Breast epithelium (tissue), 3 donors: ENCODE measurements around the gene QDPR.

Source experiments
- POLR2A ChIP-seq: fragments of 450-650 bp; IDR thresholded peaks from one replicate; pipeline ENCODE4 v1.6.1; 2016; ENCODE audit warnings: antibody characterized with exemption, mild to moderate bottlenecking, moderate library complexity
- TF ChIP-seq, protein P1 (sequence below), 3 donors: fragments of 450-650 bp; IDR thresholded peaks; one replicate each; pipeline ENCODE4 v1.5.1; 2016 to 2017; ENCODE audit warnings: antibody characterized with exemption in 3 of 3, mild to moderate bottlenecking in 3 of 3, moderate library complexity in 3 of 3

DNA sequence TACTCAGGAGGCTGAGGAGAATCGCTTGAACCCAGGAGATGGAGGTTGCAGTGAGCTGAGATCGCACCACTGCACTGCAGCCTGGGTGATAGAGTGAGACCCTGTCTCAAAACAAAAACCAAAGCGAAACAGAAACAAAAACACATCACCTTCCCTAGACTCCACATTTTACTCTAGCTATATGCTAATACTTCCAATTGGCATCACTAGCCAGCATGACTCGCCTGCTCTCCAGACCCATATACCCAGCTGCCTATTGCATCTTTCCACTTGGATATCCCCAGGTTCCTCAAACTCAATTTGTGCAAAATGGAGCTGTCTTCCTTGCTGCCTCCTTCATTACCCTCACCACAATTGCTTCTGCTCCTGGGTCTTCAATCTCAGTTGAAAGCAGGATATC, 42.7 kb upstream of the QDPR start:
- TF ChIP-seq, protein P1, sequence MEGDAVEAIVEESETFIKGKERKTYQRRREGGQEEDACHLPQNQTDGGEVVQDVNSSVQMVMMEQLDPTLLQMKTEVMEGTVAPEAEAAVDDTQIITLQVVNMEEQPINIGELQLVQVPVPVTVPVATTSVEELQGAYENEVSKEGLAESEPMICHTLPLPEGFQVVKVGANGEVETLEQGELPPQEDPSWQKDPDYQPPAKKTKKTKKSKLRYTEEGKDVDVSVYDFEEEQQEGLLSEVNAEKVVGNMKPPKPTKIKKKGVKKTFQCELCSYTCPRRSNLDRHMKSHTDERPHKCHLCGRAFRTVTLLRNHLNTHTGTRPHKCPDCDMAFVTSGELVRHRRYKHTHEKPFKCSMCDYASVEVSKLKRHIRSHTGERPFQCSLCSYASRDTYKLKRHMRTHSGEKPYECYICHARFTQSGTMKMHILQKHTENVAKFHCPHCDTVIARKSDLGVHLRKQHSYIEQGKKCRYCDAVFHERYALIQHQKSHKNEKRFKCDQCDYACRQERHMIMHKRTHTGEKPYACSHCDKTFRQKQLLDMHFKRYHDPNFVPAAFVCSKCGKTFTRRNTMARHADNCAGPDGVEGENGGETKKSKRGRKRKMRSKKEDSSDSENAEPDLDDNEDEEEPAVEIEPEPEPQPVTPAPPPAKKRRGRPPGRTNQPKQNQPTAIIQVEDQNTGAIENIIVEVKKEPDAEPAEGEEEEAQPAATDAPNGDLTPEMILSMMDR (IDR thresholded peaks at IDR 0.05), result no peak
- no peak for TF ChIP-seq POLR2A
